ENCODE measurements around the gene ZNF479. TPM values are rescaled to one million over a fixed set of nuclear protein-coding genes. Genes with fewer than 3 reads are reported as not detected.
"Not testable (repeated sequence)": the region's sequence is repeated elsewhere in the genome, so short reads cannot be mapped to it uniquely, and the experiment has no call there.

The ZNF479 gene
- total RNA-seq: not detected

DNA sequence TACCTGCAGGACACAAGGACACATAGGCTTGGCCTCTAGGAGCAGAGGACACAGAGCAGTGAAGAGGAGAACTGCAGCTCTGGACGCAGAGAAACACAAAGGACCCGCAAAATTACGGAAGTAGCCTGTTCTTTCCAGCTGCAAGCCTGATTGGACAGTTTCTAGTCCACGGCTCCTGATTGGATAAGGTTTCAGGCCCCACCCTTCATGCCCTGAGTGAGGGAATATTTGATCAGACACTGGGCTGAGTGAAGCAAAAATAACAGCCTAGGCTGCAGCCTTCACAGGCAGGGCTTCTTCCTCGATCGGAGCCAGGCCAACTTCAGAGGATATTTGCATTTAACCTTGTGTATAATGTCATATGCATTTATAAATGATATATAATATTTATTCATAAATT, at the start of gene ZNF479:
Gene ZNF479 (minus strand): TSS at position 101 of the 400 bp plus-strand sequence. CDS start 112 bp downstream, outside the sequence.
- H3K36me3 ChIP-seq (ENCODE audit: control insufficient read depth in 3 of 3, insufficient read depth in 3 of 3, low read length in 3 of 3); H3K4me3 ChIP-seq (ENCODE audit: low read length in 3 of 3); H3K9me3 ChIP-seq (ENCODE audit: control insufficient read depth in 3 of 3, low read length in 3 of 3); H3K27ac ChIP-seq (ENCODE audit: low read depth, low read length); H3K9ac ChIP-seq (ENCODE audit: low read depth in 1 of 3, low read length in 3 of 3); H3K4me1 ChIP-seq (ENCODE audit: control insufficient read depth in 3 of 3, insufficient read depth in 3 of 3, low read length in 3 of 3); H3K27me3 ChIP-seq (ENCODE audit: control insufficient read depth in 3 of 3, insufficient read depth in 3 of 3, low read length in 3 of 3): not testable (repeated sequence)

DNA sequence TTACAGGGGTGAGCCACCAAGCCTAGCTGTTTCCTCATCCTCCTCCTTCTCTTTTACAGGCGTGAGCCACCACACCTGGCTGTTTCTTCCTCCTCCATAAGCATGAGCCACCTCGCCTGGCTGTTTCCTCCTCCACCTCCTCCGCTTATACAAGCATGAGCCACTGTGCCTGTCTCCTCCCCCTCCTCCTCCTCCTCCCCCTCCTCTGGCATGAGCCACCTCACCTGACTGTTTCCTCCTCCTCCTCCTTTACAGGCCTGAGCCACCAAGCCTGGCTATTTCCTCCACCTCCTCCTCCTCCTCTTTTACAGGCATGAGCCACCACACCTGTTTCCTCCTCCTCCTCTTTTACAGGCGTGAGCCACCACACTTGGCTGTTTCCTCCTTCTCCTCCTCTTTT, 49.8 kb upstream of the ZNF479 start:
- Histone ChIP-seq H3K27ac (ENCODE audit: low read depth, low read length) (no peak overlapping the region), H3K4me3 (ENCODE audit: low read length in 3 of 3) (no peak overlapping the region), H3K9ac (ENCODE audit: low read depth in 1 of 3, low read length in 3 of 3) (no peak overlapping the region), H3K36me3 (ENCODE audit: control insufficient read depth in 3 of 3, insufficient read depth in 3 of 3, low read length in 3 of 3) (no peaks in the 10 kb centered on the region), H3K27me3 (ENCODE audit: control insufficient read depth in 3 of 3, insufficient read depth in 3 of 3, low read length in 3 of 3) (no peaks in the 10 kb centered on the region), H3K4me1 (ENCODE audit: control insufficient read depth in 3 of 3, insufficient read depth in 3 of 3, low read length in 3 of 3) (no peaks in the 10 kb centered on the region), H3K9me3 (ENCODE audit: control insufficient read depth in 3 of 3, low read length in 3 of 3) (peaks cover 10 to 18% (median 13%) of the 10 kb centered on the region in 3 donors)

DNA sequence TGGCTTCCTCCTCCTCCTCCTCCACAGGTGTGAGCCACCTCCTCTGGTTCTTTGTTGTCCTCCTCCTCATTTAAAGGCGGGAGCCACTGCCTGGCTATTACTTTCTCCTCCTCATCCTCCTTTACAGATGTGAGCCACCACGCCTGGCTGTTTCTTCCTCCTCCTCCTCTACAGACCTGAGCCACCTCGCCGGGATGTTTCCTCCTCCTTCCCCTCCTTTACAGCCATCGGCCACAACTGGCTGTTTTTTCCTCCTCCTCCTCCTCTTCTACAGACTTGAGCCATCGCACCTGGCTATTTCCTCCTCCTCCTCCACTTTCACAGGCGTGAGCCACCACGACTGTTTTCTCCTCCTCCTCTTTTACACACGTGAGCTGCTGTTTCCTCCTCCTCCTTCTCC, 49.0 kb upstream of the ZNF479 start:
- H3K4me3 ChIP-seq (ENCODE audit: low read length in 3 of 3): no peak overlapping the region

DNA sequence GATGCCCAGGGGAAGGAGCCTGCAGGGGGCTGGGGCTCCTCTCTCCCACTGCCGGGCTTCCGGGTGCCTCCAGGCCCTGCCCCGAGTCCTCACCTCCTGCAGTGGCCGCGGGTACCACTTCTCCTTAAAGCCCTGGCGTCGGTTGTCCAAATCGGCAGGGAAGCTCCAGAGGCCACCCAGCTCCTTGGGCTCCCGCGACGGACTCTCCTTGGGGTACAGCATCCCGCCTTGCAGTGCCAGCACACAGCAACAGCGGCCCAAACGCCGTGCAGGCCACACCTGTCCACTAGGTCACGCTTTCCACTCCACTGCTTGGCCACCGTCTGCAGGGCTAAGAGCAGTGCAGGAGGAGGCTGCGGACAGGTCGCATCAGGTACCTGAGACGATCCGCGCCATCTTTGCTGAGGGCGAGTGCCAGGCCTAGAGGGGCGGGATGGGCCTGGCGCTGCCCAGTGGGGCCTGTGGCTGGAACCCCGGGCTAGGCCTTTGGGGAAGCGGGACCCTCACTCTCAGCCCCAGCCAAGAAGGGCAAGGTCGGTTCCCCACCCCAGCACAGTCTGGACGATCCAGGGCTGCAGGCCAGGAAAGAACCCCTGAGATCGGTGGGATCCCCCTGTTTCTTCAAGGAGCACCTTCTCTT, 47.7 kb upstream of the ZNF479 start:
- H3K36me3 ChIP-seq (ENCODE audit: control insufficient read depth in 3 of 3, insufficient read depth in 3 of 3, low read length in 3 of 3): no peaks in the 10 kb centered on the region
- H3K27ac ChIP-seq (ENCODE audit: low read depth, low read length): no peak overlapping the region
- H3K27me3 ChIP-seq (ENCODE audit: control insufficient read depth in 3 of 3, insufficient read depth in 3 of 3, low read length in 3 of 3): no peaks in the 10 kb centered on the region
- no peaks in the 10 kb centered on the region for H3K4me1 ChIP-seq (ENCODE audit: control insufficient read depth in 3 of 3, insufficient read depth in 3 of 3, low read length in 3 of 3)
- no peak overlapping the region for H3K9ac ChIP-seq (ENCODE audit: low read depth in 1 of 3, low read length in 3 of 3)
- H3K9me3 ChIP-seq (ENCODE audit: control insufficient read depth in 3 of 3, low read length in 3 of 3): peaks cover 12 to 19% (median 18%) of the 10 kb centered on the region in 3 donors
- no peak overlapping the region for H3K4me3 ChIP-seq (ENCODE audit: low read length in 3 of 3)

More for the DNA sequence above, 49.0 kb upstream of the ZNF479 start:
- H3K36me3 ChIP-seq (ENCODE audit: control insufficient read depth in 3 of 3, insufficient read depth in 3 of 3, low read length in 3 of 3): no peaks in the 10 kb centered on the region
- no peaks in the 10 kb centered on the region for H3K4me1 ChIP-seq (ENCODE audit: control insufficient read depth in 3 of 3, insufficient read depth in 3 of 3, low read length in 3 of 3)
- H3K27ac ChIP-seq (ENCODE audit: low read depth, low read length): no peak overlapping the region
- no peak overlapping the region for H3K9ac ChIP-seq (ENCODE audit: low read depth in 1 of 3, low read length in 3 of 3)
- no peaks in the 10 kb centered on the region for H3K27me3 ChIP-seq (ENCODE audit: control insufficient read depth in 3 of 3, insufficient read depth in 3 of 3, low read length in 3 of 3)
- H3K9me3 ChIP-seq (ENCODE audit: control insufficient read depth in 3 of 3, low read length in 3 of 3): peaks cover 12 to 18% (median 16%) of the 10 kb centered on the region in 3 donors

DNA sequence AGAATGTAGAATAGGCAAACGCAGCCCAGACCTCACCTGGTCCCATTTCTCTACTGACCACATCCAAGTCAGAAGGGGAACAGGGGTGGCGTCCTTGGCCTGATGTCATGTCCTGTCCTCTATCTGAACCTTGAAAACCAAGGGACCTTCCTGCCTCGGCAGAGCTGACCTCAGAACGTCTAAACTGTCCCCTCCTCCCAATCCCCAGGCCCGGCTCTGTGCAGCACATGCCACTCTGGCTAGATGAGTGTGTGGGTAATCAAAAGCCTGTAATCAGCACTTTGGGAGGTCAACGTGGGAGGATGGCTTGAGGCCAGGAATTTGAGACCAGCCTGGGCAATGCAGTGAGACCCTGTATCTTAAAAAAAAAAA, 46.5 kb upstream of the ZNF479 start:
- Histone ChIP-seq H3K9ac (ENCODE audit: low read depth in 1 of 3, low read length in 3 of 3) (no peak overlapping the region), H3K9me3 (ENCODE audit: control insufficient read depth in 3 of 3, low read length in 3 of 3) (peaks cover 10 to 19% (median 18%) of the 10 kb centered on the region in 3 donors), H3K4me3 (ENCODE audit: low read length in 3 of 3) (no peak overlapping the region), H3K27ac (ENCODE audit: low read depth, low read length) (no peak overlapping the region), H3K36me3 (ENCODE audit: control insufficient read depth in 3 of 3, insufficient read depth in 3 of 3, low read length in 3 of 3) (no peaks in the 10 kb centered on the region), H3K27me3 (ENCODE audit: control insufficient read depth in 3 of 3, insufficient read depth in 3 of 3, low read length in 3 of 3) (no peaks in the 10 kb centered on the region), H3K4me1 (ENCODE audit: control insufficient read depth in 3 of 3, insufficient read depth in 3 of 3, low read length in 3 of 3) (no peaks in the 10 kb centered on the region)

DNA sequence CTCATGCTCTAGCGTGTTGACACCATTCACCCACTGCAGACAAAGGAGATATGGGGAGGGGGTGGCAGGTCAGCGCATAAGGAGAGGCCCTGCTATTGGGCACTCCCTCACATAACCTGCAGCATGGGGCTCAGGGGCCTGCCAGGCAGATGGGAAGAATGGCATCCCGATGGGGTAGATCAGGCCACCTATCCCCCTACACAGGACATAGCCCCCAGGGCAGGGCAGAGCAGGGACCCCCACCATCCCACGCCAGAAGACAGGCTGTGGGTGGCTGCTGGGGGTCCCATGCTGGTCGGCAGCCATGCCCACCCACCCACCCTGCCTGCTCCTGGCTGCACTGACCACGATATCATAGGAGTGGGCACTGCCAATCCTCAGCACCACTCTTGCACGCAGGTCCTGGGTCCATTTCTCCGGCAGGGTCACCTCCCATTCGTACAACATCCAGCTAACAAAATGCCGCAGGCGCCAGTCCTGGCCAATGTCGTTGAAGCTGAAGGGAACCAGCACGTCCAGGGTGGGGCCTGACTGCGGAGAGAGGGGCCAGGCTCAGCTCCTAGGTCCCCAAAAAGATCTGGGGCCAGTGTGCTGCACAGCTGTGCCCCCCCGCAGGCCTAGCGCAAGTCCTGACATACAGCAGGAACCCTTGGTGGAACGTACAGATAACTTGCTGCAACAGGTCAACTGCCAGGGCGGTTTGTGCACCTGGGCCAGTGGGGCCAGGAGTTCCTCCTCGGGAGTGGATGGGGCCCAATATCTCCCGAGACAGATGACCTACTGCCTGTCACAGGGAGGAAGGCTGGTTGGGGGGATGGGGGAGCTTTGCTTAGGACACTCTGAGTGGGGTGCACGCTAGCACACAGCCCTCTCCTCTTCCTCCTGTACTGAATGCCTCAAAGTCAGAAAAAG, 45.9 kb upstream of the ZNF479 start:
- H3K27ac ChIP-seq (ENCODE audit: low read depth, low read length): no peak overlapping the region
- no peaks in the 10 kb centered on the region for H3K36me3 ChIP-seq (ENCODE audit: control insufficient read depth in 3 of 3, insufficient read depth in 3 of 3, low read length in 3 of 3)
- H3K4me3 ChIP-seq (ENCODE audit: low read length in 3 of 3): no peak overlapping the region
- no peaks in the 10 kb centered on the region for H3K4me1 ChIP-seq (ENCODE audit: control insufficient read depth in 3 of 3, insufficient read depth in 3 of 3, low read length in 3 of 3)
- no peak overlapping the region for H3K9ac ChIP-seq (ENCODE audit: low read depth in 1 of 3, low read length in 3 of 3)
- no peaks in the 10 kb centered on the region for H3K27me3 ChIP-seq (ENCODE audit: control insufficient read depth in 3 of 3, insufficient read depth in 3 of 3, low read length in 3 of 3)
- peaks cover 10 to 19% (median 18%) of the 10 kb centered on the region in 3 donors for H3K9me3 ChIP-seq (ENCODE audit: control insufficient read depth in 3 of 3, low read length in 3 of 3)

DNA sequence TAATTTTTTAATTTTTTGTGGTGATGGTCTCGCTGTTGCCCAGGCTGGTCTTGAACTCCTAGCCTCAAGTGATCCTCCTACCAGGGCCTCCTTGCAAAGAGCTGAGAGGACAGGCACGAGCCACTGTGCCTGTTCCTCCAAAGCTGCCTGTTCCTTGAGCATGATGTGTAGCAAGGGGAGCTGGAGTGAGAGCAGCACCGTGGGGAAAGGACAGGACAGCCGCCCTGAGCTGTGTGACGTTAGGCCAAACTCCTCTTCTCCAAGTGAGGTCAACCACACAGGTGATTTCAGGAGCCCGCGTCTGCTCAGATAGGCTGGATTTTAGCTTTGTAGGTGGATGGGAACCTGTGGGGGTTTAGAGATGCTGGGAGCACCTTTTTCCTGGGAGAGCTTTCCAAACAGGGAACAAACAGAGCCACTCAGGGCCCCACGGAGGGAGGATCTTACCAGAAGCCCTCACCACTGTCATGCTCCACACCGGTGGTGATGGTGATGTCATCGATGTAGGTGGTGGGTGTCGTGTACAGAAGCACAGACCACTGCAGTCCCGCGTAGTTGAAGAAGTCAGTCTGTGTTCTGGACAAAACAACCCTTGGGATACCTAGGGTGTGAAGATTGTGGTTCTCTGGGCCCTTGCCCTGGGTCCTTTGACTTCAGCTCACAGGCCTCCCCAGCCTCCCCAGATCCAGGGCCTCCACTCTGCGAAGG, 44.8 kb upstream of the ZNF479 start:
- H3K27ac ChIP-seq (ENCODE audit: low read depth, low read length): no peak overlapping the region
- peaks cover 10 to 15% (median 11%) of the 10 kb centered on the region in 3 donors for H3K9me3 ChIP-seq (ENCODE audit: control insufficient read depth in 3 of 3, low read length in 3 of 3)
- no peaks in the 10 kb centered on the region for H3K4me1 ChIP-seq (ENCODE audit: control insufficient read depth in 3 of 3, insufficient read depth in 3 of 3, low read length in 3 of 3)
- peak overlapping the region in 1 of 3 donors; percentile 15 for H3K4me3 ChIP-seq (ENCODE audit: low read length in 3 of 3)
- no peaks in the 10 kb centered on the region for H3K27me3 ChIP-seq (ENCODE audit: control insufficient read depth in 3 of 3, insufficient read depth in 3 of 3, low read length in 3 of 3)
- H3K36me3 ChIP-seq (ENCODE audit: control insufficient read depth in 3 of 3, insufficient read depth in 3 of 3, low read length in 3 of 3): no peaks in the 10 kb centered on the region
- H3K9ac ChIP-seq (ENCODE audit: low read depth in 1 of 3, low read length in 3 of 3): no peak overlapping the region

DNA sequence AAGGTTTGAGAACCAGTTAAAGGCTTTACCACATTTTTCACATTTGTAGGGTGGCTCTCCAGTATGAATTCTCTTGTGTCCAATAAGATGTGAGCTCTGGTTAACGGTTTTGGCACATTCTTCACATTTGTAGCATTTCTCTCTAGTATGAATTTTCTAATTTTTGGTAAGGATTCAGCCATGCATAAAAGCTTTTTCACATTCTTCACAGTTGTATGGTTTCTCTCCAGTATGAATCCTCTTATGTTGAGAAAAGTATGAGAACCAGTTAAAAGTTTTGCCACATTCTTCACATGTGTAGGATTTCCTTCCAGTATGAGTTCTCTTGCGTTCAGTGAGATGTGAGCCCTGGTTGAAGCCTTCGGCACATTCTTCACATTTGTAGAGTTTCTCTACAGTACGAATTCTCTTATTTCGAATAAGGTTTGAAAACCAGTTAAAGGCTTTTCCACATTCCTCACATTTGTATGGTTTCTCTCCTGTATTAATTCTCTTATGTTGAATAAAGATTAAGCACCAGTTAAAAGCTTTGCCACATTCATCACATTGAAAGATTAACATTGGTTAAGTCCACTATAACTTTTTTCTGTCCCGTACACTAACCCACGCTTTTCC, 33.2 kb upstream of the ZNF479 start:
- H3K9ac ChIP-seq (ENCODE audit: low read depth in 1 of 3, low read length in 3 of 3): no peak overlapping the region
- no peaks in the 10 kb centered on the region for H3K36me3 ChIP-seq (ENCODE audit: control insufficient read depth in 3 of 3, insufficient read depth in 3 of 3, low read length in 3 of 3)
- no peak overlapping the region for H3K27ac ChIP-seq (ENCODE audit: low read depth, low read length)
- no peak overlapping the region for H3K4me3 ChIP-seq (ENCODE audit: low read length in 3 of 3)
- H3K9me3 ChIP-seq (ENCODE audit: control insufficient read depth in 3 of 3, low read length in 3 of 3): peaks cover 8 to 19% (median 17%) of the 10 kb centered on the region in 3 donors
- no peaks in the 10 kb centered on the region for H3K4me1 ChIP-seq (ENCODE audit: control insufficient read depth in 3 of 3, insufficient read depth in 3 of 3, low read length in 3 of 3)
- H3K27me3 ChIP-seq (ENCODE audit: control insufficient read depth in 3 of 3, insufficient read depth in 3 of 3, low read length in 3 of 3): no peaks in the 10 kb centered on the region

DNA sequence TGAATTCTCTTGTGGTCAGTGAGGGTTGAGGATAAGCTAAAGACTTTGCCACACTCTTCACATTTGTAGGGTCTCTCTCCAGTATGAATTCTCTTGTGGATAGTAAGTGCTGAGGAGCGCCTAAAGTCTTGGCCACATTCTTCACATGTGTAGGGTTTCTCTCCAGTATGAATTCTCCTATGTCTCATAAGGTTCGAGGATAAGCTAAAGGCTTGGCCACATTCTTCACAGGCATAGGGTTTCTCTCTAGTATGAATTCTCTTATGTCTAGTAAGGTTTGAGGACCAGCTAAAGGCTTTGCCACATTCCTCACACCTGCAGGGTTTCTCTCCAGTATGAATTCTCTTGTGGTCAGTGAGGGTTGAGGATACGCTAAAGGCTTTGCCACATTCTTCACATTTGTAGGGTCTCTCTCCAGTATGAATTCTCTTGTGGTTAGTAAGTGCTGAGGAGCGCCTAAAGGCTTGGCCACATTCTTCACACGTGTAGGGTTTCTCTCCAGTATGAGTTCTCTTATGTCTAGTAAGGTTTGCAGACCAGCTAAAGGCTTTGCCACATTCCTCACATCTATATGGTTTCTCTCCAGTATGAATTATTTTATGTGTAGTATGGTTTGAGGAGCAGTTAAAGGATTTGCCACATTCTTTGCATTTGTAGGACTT, 12.0 kb downstream of the ZNF479 start:
- H3K9ac ChIP-seq (ENCODE audit: low read depth in 1 of 3, low read length in 3 of 3); H3K4me3 ChIP-seq (ENCODE audit: low read length in 3 of 3); H3K27ac ChIP-seq (ENCODE audit: low read depth, low read length); H3K27me3 ChIP-seq (ENCODE audit: control insufficient read depth in 3 of 3, insufficient read depth in 3 of 3, low read length in 3 of 3); H3K9me3 ChIP-seq (ENCODE audit: control insufficient read depth in 3 of 3, low read length in 3 of 3); H3K36me3 ChIP-seq (ENCODE audit: control insufficient read depth in 3 of 3, insufficient read depth in 3 of 3, low read length in 3 of 3); H3K4me1 ChIP-seq (ENCODE audit: control insufficient read depth in 3 of 3, insufficient read depth in 3 of 3, low read length in 3 of 3): not testable (repeated sequence)
